Dermis blood vessel endothelial cell (primary cell): ENCODE measurements around the gene DUSP22. TPM values are rescaled to one million over a fixed set of nuclear protein-coding genes. Genes with fewer than 3 reads are reported as not detected.

Experiments used
- DNase-seq: peaks from one replicate; pipeline ENCODE4 v3.0.0; 2010
- total RNA-seq: library from RNA; depleted of rRNA; stranded (reverse); fragments of >200 nt; gene quantifications from 2 replicates; pipeline ENCODE4 v1.2.3, GENCODE V29; 2014

DUSP22 gene
- total RNA-seq, 1 donor from 2014 or later, result 40.8 TPM

DNA sequence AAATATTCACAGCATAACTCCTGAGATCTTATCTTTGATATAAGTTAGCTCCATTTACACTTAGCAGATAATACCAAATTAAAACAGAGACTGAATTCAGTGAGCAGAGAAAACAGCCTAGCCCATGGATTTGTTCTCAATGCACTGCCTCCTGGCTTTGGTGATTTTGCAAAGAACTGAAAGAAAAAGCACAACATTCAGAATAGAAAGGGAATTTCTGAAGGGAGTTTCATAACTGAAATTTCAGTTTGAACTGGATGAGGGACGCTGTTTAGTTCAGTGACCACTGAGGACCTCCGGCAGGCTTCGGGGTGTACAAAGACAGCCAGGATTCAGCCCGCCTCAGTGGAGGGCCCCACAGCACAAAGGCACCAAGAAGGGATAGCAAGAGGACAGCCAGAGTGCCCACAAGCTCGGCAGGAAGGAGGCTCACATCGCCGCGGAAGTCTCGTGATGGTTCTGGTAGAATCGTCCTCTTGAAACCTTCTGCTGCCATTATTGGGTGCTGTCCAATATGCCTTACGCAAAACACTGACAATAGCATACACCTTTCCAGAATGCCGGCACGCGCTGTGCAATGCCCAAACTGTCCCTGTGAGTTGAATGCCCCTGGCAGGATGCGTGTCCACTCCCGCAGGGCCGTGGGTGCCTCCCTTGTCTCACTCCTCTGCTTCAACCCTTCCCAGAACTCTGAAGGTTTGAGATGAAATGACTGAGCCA lies 89.6 kb downstream of the DUSP22 start:
- DNase-seq, result no peak

DNA sequence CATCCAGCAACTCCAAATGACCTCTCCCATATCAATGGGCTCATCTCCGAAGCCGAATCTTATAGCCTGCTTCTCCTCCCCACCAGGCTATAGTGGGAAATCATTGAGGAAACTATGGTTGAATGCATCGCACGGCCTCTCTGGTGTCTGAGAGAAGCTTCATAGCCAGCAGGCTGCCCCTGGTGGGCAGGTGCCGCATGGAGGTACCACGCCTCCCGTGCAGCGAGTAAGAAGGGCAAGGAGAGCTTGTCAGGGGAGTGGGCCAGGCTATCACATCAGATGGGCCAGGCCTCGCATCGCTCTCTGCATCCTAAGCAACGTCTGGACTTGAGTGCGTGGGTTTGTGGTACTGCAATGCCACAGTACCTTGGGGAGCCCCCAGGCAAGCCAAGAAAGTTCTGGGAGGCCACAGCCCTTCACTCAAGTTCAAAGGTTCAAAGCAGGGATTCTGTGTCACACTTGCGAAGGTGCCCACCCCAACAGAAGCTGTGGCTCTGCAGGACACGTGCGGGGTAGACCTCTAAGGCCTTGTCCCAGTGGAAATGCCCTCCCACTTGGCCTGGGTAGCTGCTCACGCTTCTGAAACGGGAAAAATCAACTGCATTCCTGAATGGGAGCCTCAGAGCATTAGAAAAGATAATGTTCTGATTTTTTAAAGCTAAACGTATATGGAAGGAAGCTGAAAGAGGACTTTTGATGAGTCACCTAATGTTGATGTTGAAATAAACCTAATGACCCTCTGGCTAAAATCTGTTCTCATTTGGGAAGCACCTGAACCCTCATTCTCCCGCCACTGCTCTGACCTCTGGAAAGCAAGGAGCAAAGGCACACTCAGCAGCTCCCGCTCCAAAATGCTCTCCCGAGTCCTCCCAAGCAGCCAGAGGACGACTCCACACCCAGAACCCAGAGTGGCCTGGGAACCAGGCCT lies 90.9 kb downstream of the DUSP22 start:
- DNase-seq, result no peak

- DNase-seq, result no peak
Observed at GRCh38 chr6:383856-384255, 91.6 kb downstream of the DUSP22 start.

GRCh38 chr6:384898-385297 lies 92.6 kb downstream of the DUSP22 start:
- no peak for DNase-seq

GRCh38 chr6:385614-386013 lies 93.3 kb downstream of the DUSP22 start:
- no peak for DNase-seq

- no peak for DNase-seq
Observed at GRCh38 chr6:386688-387266, 94.5 kb downstream of the DUSP22 start.

DNA sequence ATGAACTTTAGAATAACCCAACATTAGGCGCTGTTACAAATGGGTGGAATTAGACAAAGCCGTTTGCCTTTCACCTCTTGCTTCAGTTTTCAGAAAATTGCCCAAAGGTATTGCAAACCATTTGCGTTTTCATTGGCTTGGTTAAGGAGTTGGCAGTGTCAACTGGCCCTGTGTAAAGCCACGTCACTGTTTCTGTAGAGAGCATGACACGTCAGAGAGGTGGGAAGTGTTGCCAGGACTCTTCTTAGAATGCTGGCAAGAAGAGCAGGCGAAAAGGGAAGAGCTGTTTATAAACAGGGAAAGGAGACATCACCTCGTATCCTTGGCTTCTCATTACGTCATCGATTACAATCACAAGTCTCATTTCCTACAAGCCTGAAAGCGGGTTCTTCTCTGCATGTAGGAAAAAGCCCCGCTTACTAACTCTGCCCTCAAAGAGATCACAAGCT lies 95.0 kb downstream of the DUSP22 start:
- DNase-seq, result no peak

DNA sequence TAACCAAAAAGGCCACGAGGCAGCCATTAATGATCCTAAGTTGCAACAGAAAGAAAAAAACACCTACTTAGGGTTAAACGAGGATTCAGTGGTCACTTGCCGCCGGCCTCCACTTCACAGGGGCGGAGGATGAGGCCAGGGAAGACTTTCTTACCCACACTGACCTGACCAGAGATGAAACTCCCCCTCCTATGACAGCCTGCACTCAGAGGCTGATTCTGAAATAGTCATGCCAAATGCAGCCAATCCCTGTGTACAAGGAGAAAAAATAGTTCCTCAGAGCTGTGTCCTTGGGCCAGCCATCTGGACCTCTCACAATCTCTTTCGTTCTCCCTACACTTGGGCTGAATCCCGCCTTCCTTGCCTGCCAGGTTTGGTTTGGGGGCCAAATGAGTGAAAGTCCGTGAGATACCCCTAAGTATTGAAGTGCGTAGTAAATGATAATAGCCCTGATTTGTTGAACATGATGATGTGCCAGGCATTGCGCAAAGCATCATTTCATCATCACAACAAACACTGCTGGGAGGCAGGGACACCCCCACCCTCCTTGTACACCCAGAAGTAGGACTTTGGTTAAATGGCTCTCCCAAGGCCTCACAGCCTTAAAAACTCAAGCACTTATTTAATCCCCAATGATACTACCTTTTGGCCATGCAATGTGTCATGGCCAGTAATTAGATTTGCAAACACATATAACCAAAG lies 96.1 kb downstream of the DUSP22 start:
- no peak for DNase-seq

- DNase-seq, result no peak
Observed at GRCh38 chr6:389143-389542, 96.9 kb downstream of the DUSP22 start.

- no peak for DNase-seq
Observed at GRCh38 chr6:389622-390021, 97.3 kb downstream of the DUSP22 start.

GRCh38 chr6:390914-391558 lies 98.7 kb downstream of the DUSP22 start:
- no peak for DNase-seq

- DNase-seq, result no peak
Observed at GRCh38 chr6:391559-392440, 99.5 kb downstream of the DUSP22 start, which contains the start of gene IRF4. TSS of gene IRF4 (plus strand) at chr6:391752. CDS start at chr6:393153, 1,401 bp downstream.

GRCh38 chr6:392441-393390 lies 100.4 kb downstream of the DUSP22 start:
- no peak for DNase-seq

- no peak for DNase-seq
Observed at GRCh38 chr6:393391-394221, 101.3 kb downstream of the DUSP22 start.

GRCh38 chr6:394641-395289 lies 102.5 kb downstream of the DUSP22 start:
- DNase-seq, result no peak

GRCh38 chr6:395432-396125 lies 103.3 kb downstream of the DUSP22 start:
- no peak for DNase-seq

GRCh38 chr6:396126-396520 lies 103.8 kb downstream of the DUSP22 start:
- DNase-seq, result no peak

DNA sequence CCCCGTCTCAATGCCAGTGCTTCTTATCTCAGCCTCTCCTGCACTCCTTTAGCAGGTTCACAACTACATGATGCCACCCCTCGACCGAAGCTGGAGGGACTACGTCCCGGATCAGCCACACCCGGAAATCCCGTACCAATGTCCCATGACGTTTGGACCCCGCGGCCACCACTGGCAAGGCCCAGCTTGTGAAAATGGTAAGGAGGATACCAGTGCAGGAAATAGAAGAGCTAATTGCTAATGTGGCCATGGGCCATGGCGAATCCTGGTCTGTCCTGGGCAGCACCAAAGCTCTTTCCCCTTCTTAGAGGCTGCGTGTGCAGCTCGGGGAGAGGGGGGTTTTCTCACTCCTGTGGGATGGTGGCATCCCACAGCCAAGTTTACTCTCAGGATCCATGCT lies 104.8 kb downstream of the DUSP22 start:
- no peak for DNase-seq
